Activated CD4-positive, alpha-beta T cell treated with anti-CD3 and anti-CD28 coated beads, Interleukin-10, Interleukin-2, amounts not matched to agents 100 ng/mL and 50 ng/mL, durations not matched to agents 16 hours and 8 hours (primary cell): ENCODE measurements around the gene RAB11FIP4.

Experiments used
- DNase-seq: peaks from one replicate; pipeline ENCODE4 v3.0.0-alpha.2; 2020

The RAB11FIP4 gene

DNA sequence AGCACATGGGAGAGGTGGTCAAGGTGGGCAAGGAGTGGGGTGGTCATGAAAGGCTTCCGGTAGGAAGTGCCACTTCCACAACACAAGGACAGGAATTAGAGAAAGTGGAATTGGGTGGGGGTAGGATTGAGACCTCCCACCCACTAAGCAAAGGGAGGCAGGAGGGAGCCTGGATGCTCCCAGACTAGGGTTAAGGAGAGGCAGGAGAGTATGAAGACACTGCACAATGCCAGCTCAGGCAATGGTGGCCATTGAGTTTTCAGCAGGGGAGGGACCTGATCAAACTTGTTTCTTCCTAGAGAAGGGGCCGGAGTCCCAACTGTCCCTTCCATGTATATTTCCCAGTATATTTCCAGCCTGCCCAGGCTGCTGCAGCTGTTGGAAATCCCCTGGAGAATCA, 3.1 kb upstream of the RAB11FIP4 start:
- no peak for DNase-seq

DNA sequence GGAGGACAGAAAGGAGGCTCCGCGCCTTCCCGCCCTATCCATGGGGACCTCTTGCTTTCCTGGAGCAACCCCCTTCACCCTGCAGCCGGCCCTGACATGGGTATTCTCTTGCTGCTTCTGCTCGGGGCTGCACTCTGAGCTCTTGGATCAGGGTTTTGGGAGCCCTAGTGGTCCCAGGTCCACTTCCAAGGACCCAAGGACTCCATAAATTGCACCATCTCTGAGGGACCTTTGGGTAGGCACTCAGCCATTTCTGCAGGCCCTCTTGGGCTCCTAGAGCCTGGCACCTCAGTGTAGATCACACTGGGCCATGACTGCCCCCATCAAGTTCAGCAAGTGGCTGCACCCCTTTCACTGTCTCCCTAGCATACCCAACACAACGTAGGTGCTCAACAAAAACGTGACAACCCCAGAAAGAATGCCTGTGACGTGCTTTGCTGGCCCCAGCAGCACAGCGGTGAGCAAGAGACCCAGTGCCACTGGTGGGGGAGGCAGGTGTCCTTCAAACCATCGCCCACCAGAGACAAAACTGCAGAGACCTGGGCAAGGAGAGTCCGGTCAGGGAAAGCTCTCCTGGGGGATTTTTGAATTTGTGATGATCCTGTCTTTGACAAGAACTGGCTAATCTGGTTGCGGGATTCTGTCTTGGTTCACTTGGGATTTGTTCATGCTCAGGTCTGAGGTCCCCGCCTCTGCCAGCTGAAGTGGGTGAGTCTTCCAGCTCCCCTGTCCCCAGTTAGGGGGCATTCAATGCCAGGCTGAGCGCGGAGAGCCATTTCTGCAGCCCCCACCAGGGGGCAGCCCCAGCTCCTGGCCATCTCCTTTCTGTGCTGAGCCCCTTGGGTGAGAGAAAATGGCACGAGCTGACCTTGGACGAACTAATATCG, 2.5 kb upstream of the RAB11FIP4 start:
- DNase-seq = peak; percentile 45

DNA sequence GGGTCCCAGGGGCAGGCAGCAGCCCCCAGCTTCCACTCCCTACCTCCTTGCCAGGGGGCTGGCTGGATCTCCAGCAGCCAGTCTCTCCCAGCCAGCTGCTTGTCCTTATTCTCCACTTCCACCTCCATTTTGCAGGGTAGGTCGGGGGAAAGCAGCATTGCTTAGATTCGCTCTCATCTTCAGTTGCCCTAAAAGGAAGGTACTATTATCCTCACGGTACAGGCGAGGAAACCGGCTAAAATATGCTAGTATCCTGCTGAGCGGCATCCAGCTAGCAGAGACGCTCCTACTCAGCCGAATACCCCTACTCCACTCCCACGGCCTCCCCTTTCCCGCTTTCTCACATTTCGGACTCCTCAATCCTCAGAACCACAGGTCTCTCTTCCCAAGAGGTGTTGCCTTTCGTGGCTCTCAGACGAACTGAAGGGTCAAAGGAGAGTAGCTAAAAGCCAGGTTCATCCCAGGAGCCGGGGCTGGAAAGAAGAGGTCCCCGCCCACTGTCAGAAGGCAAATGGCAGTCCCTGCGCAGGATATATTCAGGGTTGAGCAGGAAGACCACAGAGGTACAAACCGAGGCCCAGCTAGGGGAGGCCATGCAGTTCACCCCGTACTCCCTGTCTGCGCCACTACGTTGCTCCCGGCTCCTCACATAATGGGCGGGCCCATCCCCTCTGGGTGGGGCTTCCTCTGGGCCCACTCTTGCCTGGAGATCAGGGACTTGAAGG, 1.7 kb upstream of the RAB11FIP4 start:
- DNase-seq = no peak

DNA sequence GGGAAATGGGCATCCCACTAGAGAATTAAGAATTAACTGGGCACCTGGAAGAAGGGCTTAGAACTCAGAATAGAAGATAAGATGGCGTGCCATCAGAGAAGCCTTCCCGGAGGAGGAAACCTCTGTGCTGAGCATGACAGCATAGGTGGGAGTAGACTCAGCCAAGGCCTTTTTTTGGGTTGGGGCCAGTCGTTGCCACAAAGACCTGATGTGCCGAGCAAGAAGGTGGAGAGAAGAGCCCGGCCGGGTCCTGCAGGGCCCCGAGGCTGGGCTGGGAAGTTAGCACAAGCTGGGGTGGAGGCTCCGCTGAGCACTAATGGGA, 1.1 kb upstream of the RAB11FIP4 start:
- DNase-seq = no peak

DNA sequence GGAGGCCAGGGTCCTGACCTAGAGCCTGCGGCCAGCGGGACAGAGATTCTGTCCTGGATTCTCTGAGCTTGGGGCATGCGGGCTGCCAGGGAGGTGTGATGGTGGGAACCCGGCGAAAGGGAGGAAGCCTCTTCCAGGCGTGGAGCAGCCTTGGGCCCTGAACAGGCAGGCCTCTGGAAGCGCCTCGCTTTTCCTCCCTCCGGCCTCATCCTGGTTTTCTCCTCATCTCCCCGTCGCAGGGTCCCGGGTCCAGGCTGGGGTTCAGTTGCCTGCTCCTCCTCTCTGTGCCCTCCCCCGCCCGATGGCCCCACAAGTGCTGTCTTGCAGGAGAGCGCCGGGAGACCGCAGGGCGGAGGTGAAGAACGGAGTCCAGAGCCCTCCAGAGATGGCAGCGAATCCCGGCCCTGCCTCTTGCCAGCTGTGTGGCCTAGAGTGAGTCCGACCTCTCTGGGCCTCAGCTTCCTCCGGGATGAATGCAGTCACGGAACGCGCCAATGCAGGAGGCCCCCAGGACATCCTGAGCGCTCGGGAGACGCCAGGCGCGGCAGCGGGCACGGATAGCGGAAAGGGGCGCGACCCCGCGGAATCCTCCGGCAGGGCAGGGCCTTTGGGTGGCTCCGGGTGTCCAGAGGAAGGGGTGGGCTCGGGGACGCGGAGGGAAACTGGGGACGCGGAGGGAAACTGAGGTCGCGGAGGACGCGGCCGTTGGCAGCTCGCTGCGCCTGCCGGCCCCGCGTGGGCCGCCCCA, 553 bp upstream of the RAB11FIP4 start:
- no peak for DNase-seq

DNA sequence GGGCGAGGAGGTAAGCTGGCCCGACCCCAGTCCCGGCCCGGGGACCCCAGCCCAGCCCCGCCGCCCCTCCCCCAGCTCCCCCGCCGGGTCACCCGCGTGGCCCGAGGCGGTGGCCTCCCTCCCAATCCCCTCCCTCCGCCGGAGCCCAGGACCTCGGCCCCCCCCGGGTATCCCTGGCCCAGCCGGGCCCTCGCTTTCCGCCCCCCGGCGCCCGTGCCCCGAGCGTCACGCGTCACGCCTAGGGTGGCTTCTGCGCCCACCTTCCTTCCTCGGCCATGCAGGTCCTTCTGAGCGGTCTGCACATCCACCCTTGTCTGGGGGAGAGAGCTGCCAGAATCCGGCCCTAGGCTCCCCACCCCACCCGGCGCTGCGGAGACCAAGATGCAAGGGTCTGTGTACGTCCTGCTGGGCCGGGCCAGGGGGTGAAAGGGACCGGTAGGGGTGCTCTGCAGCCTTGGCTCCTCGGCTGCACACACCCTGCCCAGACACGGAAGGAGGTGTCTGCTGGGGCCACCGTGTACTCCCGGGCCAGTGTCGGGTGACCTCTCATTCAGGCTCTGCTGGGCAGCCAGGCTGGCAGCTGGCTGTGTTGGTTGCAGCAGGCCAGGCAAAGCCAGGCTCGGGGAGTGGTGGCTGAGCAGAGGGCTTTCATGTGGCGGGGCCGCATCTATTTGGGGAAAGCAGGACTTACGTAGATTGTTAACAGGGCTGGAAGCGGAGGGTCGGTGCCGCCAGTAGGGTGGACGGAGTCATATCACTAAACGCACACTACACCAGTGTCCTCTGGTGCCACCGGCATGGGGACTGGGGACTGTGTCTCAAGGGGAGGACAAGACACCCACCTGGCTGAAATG, 754 bp downstream of the RAB11FIP4 start:
- DNase-seq = no peak

DNA sequence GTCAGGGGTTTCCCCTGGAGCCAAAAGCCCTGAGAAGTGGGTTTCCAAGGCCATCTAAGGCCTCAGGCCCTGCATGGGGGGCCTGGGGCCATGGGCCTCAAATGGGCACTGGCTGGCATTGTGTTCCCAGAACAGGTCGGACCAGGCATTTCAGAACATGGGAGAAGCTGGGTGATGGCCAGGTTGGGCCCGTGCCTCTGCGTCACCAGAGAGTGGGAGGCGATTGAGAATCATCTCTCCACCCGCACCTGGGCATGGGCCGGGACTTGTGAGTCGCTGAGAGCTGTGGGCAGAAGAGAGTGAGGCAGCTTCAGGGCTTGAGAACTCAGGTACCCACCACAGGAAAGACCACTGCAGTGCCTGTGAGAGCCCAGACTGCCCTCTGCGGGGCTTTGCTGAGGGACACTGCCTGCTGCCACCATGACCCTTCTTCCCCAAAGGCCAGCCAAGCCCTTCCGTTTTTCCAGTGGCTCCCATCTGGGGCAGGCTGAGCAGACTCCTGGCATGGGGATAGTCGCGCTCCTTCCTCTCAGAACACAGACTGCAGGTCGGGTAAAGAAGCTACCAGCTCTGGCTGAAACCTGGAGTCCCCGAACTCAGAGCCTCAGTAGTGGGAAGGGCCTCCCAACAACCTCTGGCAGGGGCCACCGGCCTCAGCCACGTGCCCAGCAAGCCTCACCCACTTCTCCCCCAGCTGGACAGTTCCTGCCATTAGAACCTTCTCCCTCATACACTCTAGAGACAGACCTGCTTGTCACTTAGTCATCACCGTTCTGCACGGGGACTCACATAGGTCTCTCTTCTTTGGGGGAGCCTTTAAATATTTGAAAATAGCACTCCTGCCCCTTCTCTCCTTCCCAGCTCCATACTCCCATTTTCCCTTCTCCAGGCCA, 1.6 kb downstream of the RAB11FIP4 start:
- DNase-seq = no peak

DNA sequence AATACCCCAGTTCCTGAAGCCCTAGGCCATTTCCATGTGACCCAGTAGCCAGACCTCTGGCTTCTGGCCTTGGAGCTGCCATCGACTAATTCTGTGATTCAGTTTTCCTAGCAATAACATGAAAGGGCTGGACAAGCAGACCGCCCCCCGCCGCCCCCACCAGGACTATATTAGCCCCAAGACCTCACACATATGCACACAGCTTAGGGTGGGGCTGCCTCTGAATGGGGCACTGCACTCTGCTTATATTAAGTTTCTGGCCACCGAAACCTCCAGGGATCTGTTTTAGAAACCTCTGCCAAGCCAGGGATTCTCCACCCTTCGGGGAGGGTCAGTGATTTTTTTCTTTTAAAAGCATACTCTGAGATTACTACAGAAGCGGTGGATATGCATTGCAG, 2.3 kb downstream of the RAB11FIP4 start:
- DNase-seq = no peak

DNA sequence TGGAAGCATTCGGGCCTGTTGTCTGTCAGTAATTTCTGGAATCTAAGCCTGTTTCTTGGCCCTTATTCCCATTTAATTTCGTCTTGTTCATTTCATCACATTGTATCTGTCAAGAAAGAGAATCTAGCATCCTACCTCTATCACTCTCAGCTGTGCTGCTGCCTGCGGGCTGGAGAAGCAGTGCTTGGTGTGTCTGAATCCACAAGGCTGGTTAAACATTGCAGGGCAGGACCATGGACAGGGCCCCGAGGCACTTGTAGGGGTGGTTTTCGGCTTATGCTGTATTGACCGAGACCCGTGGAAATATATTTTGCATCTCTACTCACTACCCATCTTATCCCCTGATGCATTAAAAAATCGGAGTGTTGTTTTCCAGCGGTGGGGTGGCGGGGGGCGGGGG, 3.1 kb downstream of the RAB11FIP4 start:
- peak; percentile 31 for DNase-seq

DNA sequence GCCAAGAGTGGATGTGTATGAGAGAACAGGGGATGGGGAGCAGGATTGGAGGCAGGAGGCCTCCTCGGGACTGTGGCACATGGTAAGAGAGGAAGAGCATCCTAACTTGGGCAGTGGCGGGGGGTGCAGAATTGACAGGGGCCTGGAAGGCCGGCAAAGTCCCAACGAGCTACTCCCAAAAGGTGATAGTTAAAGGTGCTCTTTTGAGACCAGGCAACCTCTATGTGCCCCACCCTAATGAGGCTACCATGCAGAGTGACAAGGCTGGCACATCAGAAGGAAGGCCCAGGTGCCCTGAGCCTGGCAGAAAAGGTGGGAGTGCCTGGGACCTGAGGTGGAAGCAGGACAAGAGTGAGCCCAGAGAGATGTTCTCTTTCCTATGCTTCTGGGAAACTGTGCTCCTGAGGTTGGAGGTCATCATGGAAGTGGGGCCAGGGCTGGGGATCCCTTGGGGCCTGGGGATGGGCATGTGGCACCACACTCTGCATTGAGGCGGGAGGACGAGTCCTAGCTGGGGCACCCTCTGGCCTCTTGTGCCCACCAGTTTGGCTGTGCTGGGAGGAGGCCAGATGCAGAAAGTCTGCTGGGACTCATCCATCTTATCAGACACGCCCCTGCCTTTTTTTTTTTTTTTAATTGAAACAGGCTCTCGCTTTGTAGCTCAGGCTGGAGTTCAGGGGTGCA, 5.9 kb downstream of the RAB11FIP4 start:
- DNase-seq = no peak

DNA sequence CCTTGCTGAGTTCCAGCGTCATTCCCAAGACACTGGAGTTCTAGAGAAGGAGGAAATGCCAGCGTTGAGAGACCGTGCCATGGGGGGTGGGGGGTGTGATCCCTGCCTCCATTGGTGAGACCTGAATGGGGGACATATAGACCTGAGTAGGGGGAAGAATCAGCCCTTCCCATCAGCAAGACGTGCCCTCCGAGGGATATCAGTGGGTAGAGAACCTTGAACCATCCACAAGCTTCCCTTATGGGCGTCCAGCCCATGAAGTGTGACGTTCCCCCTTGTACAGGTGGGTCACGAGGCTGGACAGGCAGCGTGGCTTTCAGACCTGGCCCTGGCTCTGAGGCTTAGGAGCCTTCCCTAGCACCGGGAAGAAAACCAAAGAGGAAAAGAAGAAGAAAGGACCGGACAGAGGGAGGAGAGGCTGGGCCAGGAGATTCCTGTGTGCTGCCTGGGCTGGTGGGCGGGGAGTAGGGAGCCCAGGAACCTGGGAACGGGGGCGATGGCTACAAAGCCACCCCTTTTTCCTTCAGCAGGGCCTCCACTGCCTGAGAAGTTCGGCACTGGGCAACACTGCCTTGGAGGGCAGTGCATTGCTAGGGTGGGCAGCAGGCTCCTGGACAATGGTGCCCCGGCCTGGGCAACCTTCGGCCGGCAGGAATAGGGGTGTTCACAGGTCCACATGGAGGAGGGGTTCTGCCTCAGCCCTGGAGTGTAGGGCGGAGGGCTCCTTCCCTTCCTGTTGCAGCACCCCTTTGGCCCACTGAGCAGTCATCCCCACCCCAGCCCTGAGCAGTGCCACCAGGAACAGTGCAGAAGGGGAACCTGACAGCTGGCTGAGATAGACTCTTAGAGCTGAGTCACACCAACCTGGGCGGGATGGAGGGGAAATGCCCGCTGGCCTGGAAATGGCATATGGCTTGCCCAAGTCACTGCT, 7.2 kb downstream of the RAB11FIP4 start:
- DNase-seq = no peak

DNA sequence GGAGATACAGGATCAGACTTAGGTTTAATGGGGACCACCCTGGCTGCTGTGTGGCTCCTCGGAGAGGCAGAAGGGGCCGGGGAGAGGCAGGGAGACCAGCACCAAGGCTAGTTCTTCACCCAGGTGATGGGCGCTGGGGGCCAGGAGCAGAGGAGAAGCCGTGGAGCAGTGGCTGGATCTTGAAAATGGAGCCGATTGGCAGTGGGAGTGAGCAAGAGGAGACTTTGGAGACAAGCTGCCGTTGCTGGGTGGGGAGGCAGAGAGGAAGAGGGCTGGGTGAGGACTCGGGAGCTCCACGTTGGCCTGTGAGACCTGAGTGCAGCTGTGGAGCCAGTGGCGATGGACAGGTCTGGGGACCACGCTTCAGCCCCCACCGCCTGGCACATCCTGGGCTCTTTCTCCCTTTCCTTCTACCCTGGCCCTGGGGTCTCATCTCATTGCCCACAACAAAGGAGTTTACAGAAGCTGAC, 9.0 kb downstream of the RAB11FIP4 start:
- DNase-seq = no peak

DNA sequence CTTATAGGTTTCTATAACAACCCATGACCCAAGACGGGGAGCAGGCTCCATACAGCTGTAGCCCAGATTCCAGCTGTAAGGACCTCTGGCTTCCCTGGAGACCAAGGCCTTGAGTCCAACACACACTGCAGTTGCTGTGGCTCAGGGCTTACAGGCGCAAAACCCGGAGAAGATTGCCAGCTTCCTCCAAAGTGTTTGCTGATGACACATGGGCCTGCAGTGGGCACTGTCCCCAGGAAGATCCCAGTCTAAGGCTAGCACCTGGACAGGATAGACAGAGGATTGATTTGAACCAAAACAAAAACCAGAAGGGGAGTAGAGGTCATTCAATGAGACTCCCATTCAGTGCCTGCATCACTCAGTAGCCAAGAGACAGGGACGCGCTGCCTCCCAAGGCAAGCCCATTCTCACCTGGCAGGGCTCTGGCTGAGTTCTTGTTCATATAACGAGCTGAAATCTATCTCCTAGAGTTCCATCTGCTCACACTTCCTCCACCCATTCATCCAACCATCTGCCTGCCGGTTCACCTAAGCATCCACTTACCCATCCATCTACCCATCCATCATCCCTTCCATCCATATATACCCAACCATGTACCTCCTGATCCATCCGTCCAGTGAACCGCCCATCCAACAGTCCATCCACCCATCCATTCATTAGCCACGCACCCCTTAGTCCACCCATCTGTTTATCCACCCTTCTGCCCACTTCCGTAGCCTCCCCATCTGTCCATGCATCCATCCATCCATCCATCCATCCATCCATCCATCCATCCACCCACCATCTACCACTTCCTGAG, 10.2 kb downstream of the RAB11FIP4 start:
- DNase-seq = no peak

DNA sequence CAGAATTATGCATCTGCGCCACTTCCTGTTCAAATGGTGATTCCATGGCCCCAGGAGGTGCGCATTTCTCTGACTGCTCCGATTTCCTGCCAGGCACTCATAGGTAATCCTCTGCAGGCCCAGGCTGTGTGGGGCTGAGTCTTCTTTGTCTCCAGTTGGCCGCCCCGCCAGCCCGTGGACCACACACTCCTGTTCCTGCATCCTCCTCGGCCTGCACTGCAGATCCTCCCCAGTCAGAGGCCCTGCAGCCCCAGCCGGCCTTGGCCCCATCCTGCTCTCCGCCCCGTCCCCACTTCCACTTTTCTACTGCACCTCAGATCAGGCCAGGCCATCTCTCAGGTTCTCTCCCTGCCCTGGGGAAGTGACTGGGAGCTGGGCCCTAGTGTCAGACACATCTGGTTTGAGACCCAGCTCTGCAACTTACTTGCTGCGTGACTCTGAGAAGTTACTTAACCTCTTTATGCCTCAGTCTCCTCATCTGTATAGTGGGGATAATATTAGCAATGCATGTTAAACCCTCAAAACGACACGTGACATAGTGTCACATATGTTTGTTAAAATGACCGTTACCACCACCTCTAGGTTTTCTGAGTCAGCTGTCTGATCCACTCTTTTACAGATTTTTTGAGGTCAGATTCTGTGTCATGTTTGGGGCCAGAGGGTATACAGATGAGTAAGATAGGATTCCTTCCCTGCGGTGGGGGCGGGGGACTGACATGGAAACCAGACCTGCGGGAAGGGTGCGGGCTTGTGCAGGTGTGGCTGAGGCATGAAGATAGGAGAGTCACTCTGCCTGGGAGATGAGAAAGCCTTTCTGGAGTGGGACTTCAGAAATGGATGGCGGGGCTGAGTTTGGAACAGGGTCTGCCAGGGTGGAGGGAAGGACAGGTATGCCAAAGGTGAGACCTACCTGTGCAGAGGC, 12.8 kb downstream of the RAB11FIP4 start:
- peak; percentile 27 for DNase-seq

DNA sequence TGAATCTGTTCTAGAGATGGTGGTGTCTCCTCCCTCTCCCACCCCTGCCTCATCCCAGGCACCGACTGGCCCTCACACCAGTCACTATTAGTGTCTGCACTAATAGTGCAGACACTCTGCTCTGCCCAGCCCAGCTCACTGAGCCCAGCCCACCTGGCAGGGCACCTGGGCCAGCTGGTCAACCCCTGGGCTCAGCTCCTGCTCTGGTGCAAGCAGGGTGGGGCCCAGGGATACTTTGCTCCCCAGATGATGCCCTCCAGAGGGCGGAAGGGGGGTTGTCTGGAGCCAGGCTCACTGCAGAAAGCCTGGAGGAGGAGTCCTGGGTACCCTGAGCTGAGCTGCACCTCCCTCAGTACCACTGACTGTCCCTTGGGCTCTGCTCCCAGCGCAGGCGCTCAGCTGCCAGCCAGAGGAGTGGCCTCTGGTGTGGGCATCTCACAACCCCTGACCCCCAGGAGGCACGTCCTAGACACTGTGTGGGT, 14.5 kb downstream of the RAB11FIP4 start:
- no peak for DNase-seq

DNA sequence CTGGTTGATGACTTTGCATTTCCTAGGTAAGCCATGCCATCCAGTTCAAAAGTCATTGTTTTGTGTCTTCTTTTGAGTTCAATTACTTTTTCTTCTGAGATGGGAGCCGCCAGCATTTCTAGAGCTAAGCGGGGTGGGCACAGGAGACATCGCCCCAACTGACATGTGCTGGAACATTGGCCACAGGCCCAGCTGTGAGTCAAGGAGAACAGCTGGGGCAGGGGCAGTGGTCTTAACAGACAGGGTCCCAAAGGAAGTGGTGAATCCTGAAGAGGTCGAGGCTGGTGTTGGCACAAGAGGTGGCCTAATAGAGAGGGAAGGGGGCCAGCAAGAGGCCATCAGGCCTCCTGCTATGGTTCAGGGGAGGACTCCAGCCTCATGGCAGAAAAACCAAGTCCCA, 17.1 kb downstream of the RAB11FIP4 start:
- DNase-seq = no peak

DNA sequence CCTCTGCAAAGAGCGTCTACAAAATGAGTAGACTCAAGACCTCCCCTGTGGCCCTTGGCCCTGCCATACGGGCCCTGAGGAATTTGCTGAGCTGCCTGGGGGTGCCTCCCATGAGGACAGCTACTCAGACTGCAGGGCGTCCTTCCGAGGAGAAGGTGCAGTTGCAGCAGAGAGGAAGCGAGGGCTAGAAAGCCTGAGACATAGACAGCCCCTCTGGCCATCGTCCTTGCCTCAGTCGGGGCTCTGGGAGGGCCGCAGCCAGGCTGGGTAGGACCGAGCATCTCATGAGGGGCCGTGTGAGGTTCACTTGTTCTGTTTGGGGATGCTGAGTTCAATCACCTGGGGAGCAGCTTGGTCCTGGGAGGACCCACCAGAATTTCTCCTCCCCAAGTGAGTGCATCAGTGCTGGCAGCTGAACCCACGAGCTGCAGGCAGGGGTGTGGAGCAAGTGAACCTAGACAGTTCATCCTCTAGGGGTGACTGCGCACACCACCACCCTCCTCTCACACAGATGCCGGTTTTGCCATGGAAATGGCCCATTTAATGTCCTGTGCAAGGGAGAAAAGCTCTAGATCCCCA, 20.3 kb downstream of the RAB11FIP4 start:
- DNase-seq = no peak
